ENCODE results near the gene ZNG1C. TPM values are rescaled to one million over a fixed set of nuclear protein-coding genes. Genes with fewer than 3 reads are reported as not detected.
"Not testable (repeated sequence)": the region's sequence is repeated elsewhere in the genome, so short reads cannot be mapped to it uniquely, and the experiment has no call there.

The ZNG1C gene
- 10 to 100 TPM in 6 of 12 donors, 1 to 10 TPM in 5, not detected in 1; 2.5 to 53.6 (median 11.7) TPM for polyA plus RNA-seq (ENCODE audit: insufficient read length in 12 of 12)
- long read RNA-seq, donor 1, transcript CBWD3-206 (3 exons, 1,736 nt) = major isoform, 10 of 17 reads
- long read RNA-seq, donor 1, partial matches to known transcripts = 7 of 17 reads
- long read RNA-seq, donor 1, other reads (novel, unspliced or antisense) = 0 of 17 reads
- long read RNA-seq, donor 2, transcript CBWD3-206 (3 exons, 1,736 nt) = major isoform, 14 of 23 reads
- long read RNA-seq, donor 2, partial matches to known transcripts = 9 of 23 reads
- long read RNA-seq, donor 2, other reads (novel, unspliced or antisense) = 0 of 23 reads
- long read RNA-seq, donor 3, transcript CBWD3-206 (3 exons, 1,736 nt) = major isoform, 9 of 9 reads
- long read RNA-seq, donor 3, partial matches to known transcripts = 0 of 9 reads
- long read RNA-seq, donor 3, other reads (novel, unspliced or antisense) = 0 of 9 reads
- long read RNA-seq, donor 4, transcript CBWD3-206 (3 exons, 1,736 nt) = major isoform, 7 of 7 reads
- long read RNA-seq, donor 4, partial matches to known transcripts = 0 of 7 reads
- long read RNA-seq, donor 4, other reads (novel, unspliced or antisense) = 0 of 7 reads
- long read RNA-seq, donor 5 = 0 reads
- long read RNA-seq, donor 6, transcript CBWD3-206 (3 exons, 1,736 nt) = major isoform, 6 of 6 reads
- long read RNA-seq, donor 6, partial matches to known transcripts = 0 of 6 reads
- long read RNA-seq, donor 6, other reads (novel, unspliced or antisense) = 0 of 6 reads
- long read RNA-seq, donor 7, transcript CBWD3-206 (3 exons, 1,736 nt) = major isoform, 9 of 10 reads
- long read RNA-seq, donor 7, partial matches to known transcripts = 0 of 10 reads
- long read RNA-seq, donor 7, other reads (novel, unspliced or antisense) = 0 of 10 reads
- long read RNA-seq, donor 8, transcript CBWD3-206 (3 exons, 1,736 nt) = major isoform, 26 of 33 reads
- long read RNA-seq, donor 8, partial matches to known transcripts = 7 of 33 reads
- long read RNA-seq, donor 8, other reads (novel, unspliced or antisense) = 0 of 33 reads
- long read RNA-seq, donor 9, transcript CBWD3-206 (3 exons, 1,736 nt) = major isoform, 12 of 12 reads
- long read RNA-seq, donor 9, partial matches to known transcripts = 0 of 12 reads
- long read RNA-seq, donor 9, other reads (novel, unspliced or antisense) = 0 of 12 reads
- long read RNA-seq, donor 10, transcript CBWD3-206 (3 exons, 1,736 nt) = major isoform, 15 of 15 reads
- long read RNA-seq, donor 10, partial matches to known transcripts = 0 of 15 reads
- long read RNA-seq, donor 10, other reads (novel, unspliced or antisense) = 0 of 15 reads
- long read RNA-seq, donor 11, transcript CBWD3-206 (3 exons, 1,736 nt) = major isoform, 19 of 31 reads
- long read RNA-seq, donor 11, partial matches to known transcripts = 11 of 31 reads
- long read RNA-seq, donor 11, other reads (novel, unspliced or antisense) = 0 of 31 reads

- DNase-seq = not testable (repeated sequence)
These were observed at the start of gene ZNG1C for GRCh38 chr9:68241683-68242082. Gene ZNG1C (plus strand): TSS chr9:68241983. CDS start chr9:68242032, 49 bp downstream.

- DNase-seq = not testable (repeated sequence)
These were observed 654 bp downstream of the ZNG1C start for GRCh38 chr9:68242437-68242836.

- not testable (repeated sequence) for DNase-seq
These were observed 39.3 kb downstream of the ZNG1C start for GRCh38 chr9:68281041-68281440.

GRCh38 chr9:68302567-68302966 is 60.8 kb downstream of the ZNG1C start, which contains the start of gene FOXD4L3:
Gene FOXD4L3 (plus strand): TSS chr9:68302867. CDS start chr9:68302952, 85 bp downstream.
- DNase-seq = not testable (repeated sequence)

- DNase-seq = not testable (repeated sequence)
These were observed 62.0 kb downstream of the ZNG1C start for GRCh38 chr9:68303771-68304170.

GRCh38 chr9:68304212-68304611 is 62.4 kb downstream of the ZNG1C start:
- DNase-seq = not testable (repeated sequence)

- DNase-seq = not testable (repeated sequence)
These were observed 63.0 kb downstream of the ZNG1C start for GRCh38 chr9:68304777-68305176.

GRCh38 chr9:68305680-68306285 is 64.0 kb downstream of the ZNG1C start:
- DNase-seq = not testable (repeated sequence)

GRCh38 chr9:68306391-68306964 is 64.7 kb downstream of the ZNG1C start:
- not testable (repeated sequence) for DNase-seq

- DNase-seq = not testable (repeated sequence)
These were observed 65.3 kb downstream of the ZNG1C start for GRCh38 chr9:68307127-68307526.

- not testable (repeated sequence) for DNase-seq
These were observed 65.9 kb downstream of the ZNG1C start for GRCh38 chr9:68307654-68308053.

GRCh38 chr9:68311208-68311607 is 69.4 kb downstream of the ZNG1C start:
- DNase-seq = not testable (repeated sequence)

GRCh38 chr9:68318209-68318608 is 76.4 kb downstream of the ZNG1C start:
- DNase-seq = not testable (repeated sequence)

- DNase-seq = not testable (repeated sequence)
These were observed 82.0 kb downstream of the ZNG1C start for GRCh38 chr9:68323749-68324148.

GRCh38 chr9:68324518-68324917 is 82.7 kb downstream of the ZNG1C start:
- not testable (repeated sequence) for DNase-seq

GRCh38 chr9:68329106-68329505 is 87.3 kb downstream of the ZNG1C start:
- not testable (repeated sequence) for DNase-seq

- DNase-seq = not testable (repeated sequence)
These were observed 88.9 kb downstream of the ZNG1C start for GRCh38 chr9:68330531-68331173.

- not testable (repeated sequence) for DNase-seq
These were observed 90.3 kb downstream of the ZNG1C start for GRCh38 chr9:68332122-68332521.

GRCh38 chr9:68335935-68336334 is 94.2 kb downstream of the ZNG1C start:
- DNase-seq = not testable (repeated sequence)
